ENCODE data around the gene MLF2.

GRCh38 chr12:6763380-6763779 is 10.4 kb upstream of the MLF2 start:
- TF ChIP-seq CTCF (IDR thresholded peaks at IDR 0.05) (no peak), POLR2A (IDR thresholded peaks at IDR 0.05) (no peak)
